Measurements from ENCODE around the gene TMEM138. TPM values are rescaled to one million over a fixed set of nuclear protein-coding genes. Genes with fewer than 3 reads are reported as not detected.

Gene TMEM138
- total RNA-seq, 2 experiments from 2014 or later = 31.1 to 48.8 TPM

GRCh38 chr11:61404641-61405040, 42.5 kb downstream of the TMEM138 start:
- Histone ChIP-seq H3K4me3 (ENCODE audit: low read depth, low read length, poor library complexity, severe bottlenecking) (no peak overlapping the region), H3K4me1 (ENCODE audit: insufficient read depth, low read length, poor library complexity, severe bottlenecking) (no peaks in the 10 kb centered on the region), H3K9me3 (ENCODE audit: low read length) (no peaks in the 10 kb centered on the region), H3K36me3 (ENCODE audit: insufficient read depth, low read length) (peaks cover 90% of the 10 kb centered on the region), H3K4me2 (ENCODE audit: low read length) (no peak overlapping the region), H3K79me2 (ENCODE audit: insufficient read depth, low read depth, low read length) (no peaks in the 10 kb centered on the region), H3K27ac (ENCODE audit: low read depth, low read length, poor library complexity, severe bottlenecking) (no peak overlapping the region), H2AFZ (ENCODE audit: low read length) (no peak overlapping the region), H3K9me2 (ENCODE audit: insufficient read depth, low read length) (no peaks in the 10 kb centered on the region), H4K20me1 (ENCODE audit: insufficient read depth, low read length) (peaks cover 6% of the 10 kb centered on the region; the same call in 1 of the 2 replicates)
- no peak for DNase-seq (ENCODE audit: low spot score)
- intact Hi-C loops (cut with micrococcal nuclease; ENCODE audit: unreplicated experiment) = no loop called here
- no TSS peak for BruUV-seq (replicated peaks)
- ChIA-PET CTCF (ENCODE audit: unreplicated experiment) (no interaction called here), POLR2A (interaction anchor here (0.6 kb wide), 1 partner anchor 16 kb away, joined by 3 read pairs; no protein-coding TSS in a partner anchor)
- TF ChIP-seq EZH2phosphoT487 (IDR thresholded peaks at IDR 0.05; ENCODE audit: borderline replicate concordance, low read depth, low read length) = no peak
- TF ChIP-seq, protein P1, sequence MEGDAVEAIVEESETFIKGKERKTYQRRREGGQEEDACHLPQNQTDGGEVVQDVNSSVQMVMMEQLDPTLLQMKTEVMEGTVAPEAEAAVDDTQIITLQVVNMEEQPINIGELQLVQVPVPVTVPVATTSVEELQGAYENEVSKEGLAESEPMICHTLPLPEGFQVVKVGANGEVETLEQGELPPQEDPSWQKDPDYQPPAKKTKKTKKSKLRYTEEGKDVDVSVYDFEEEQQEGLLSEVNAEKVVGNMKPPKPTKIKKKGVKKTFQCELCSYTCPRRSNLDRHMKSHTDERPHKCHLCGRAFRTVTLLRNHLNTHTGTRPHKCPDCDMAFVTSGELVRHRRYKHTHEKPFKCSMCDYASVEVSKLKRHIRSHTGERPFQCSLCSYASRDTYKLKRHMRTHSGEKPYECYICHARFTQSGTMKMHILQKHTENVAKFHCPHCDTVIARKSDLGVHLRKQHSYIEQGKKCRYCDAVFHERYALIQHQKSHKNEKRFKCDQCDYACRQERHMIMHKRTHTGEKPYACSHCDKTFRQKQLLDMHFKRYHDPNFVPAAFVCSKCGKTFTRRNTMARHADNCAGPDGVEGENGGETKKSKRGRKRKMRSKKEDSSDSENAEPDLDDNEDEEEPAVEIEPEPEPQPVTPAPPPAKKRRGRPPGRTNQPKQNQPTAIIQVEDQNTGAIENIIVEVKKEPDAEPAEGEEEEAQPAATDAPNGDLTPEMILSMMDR (conservative IDR thresholded peaks at IDR 0.05; ENCODE audit: low read length) = no peak

DNA sequence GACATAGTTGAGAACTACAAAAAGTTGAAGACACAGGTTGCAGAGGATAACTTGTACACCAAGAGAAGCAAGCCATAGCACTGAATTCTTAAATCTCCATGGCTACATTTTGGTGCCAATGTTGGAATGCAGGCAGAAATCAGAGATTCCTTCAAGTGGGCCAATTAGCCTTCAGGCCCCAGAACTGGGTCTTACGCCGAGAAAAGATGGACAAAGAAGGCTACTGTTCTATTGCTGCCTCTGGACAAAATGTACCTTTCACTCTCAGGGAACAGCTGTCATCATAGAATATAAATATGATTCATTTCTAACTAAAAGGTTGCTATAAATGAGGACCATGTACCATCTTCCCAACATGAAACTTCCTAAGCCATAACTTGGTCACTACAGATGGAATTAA, 43.9 kb downstream of the TMEM138 start:
- ChIA-PET CTCF (ENCODE audit: unreplicated experiment) (interaction anchor here (0.6 kb wide), 1 partner anchor 355 kb away, joined by 3 read pairs; no protein-coding TSS in a partner anchor), POLR2A (interaction anchor here (0.6 kb wide), 1 partner anchor 1730 kb away, joined by 10 read pairs; no protein-coding TSS in a partner anchor)
- H3K27ac ChIP-seq (ENCODE audit: low read depth, low read length, poor library complexity, severe bottlenecking) = no peak overlapping the region
- H3K4me2 ChIP-seq (ENCODE audit: low read length) = no peak overlapping the region
- H3K79me2 ChIP-seq (ENCODE audit: insufficient read depth, low read depth, low read length) = no peaks in the 10 kb centered on the region
- peaks cover 6% of the 10 kb centered on the region; the same call in 1 of the 2 replicates for H4K20me1 ChIP-seq (ENCODE audit: insufficient read depth, low read length)
- TF ChIP-seq, protein P1 (conservative IDR thresholded peaks at IDR 0.05; ENCODE audit: low read length) = no peak
- no peak for TF ChIP-seq EZH2phosphoT487 (IDR thresholded peaks at IDR 0.05; ENCODE audit: borderline replicate concordance, low read depth, low read length)
- no peak for DNase-seq (ENCODE audit: low spot score)
- H3K9me3 ChIP-seq (ENCODE audit: low read length) = no peaks in the 10 kb centered on the region
- no peaks in the 10 kb centered on the region for H3K4me1 ChIP-seq (ENCODE audit: insufficient read depth, low read length, poor library complexity, severe bottlenecking)
- no peak overlapping the region for H3K4me3 ChIP-seq (ENCODE audit: low read depth, low read length, poor library complexity, severe bottlenecking)
- H3K36me3 ChIP-seq (ENCODE audit: insufficient read depth, low read length) = peaks cover 100% of the 10 kb centered on the region
- intact Hi-C loops (cut with micrococcal nuclease; ENCODE audit: unreplicated experiment) = no loop called here
- no TSS peak for BruUV-seq (replicated peaks)
- H3K9me2 ChIP-seq (ENCODE audit: insufficient read depth, low read length) = no peaks in the 10 kb centered on the region
- no peak overlapping the region for H2AFZ ChIP-seq (ENCODE audit: low read length)

GRCh38 chr11:61406991-61407728, 45.0 kb downstream of the TMEM138 start:
- intact Hi-C loops (cut with micrococcal nuclease; ENCODE audit: unreplicated experiment) = no loop called here
- CTCF ChIA-PET (ENCODE audit: unreplicated experiment) = no interaction called here
- no TSS peak for BruUV-seq (replicated peaks)
- no peak overlapping the region for H3K4me3 ChIP-seq (ENCODE audit: low read depth, low read length, poor library complexity, severe bottlenecking)
- POLR2A ChIA-PET = no interaction called here
- H2AFZ ChIP-seq (ENCODE audit: low read length) = no peak overlapping the region
- no peaks in the 10 kb centered on the region for H3K79me2 ChIP-seq (ENCODE audit: insufficient read depth, low read depth, low read length)
- no peaks in the 10 kb centered on the region for H3K4me1 ChIP-seq (ENCODE audit: insufficient read depth, low read length, poor library complexity, severe bottlenecking)
- no peak for DNase-seq (ENCODE audit: low spot score)
- no peak overlapping the region for H3K4me2 ChIP-seq (ENCODE audit: low read length)
- TF ChIP-seq, protein P1 (conservative IDR thresholded peaks at IDR 0.05; ENCODE audit: low read length) = no peak
- no peak for TF ChIP-seq EZH2phosphoT487 (IDR thresholded peaks at IDR 0.05; ENCODE audit: borderline replicate concordance, low read depth, low read length)
- peaks cover 100% of the 10 kb centered on the region for H3K36me3 ChIP-seq (ENCODE audit: insufficient read depth, low read length)
- H3K9me3 ChIP-seq (ENCODE audit: low read length) = no peaks in the 10 kb centered on the region
- H3K9me2 ChIP-seq (ENCODE audit: insufficient read depth, low read length) = no peaks in the 10 kb centered on the region
- no peak overlapping the region for H3K27ac ChIP-seq (ENCODE audit: low read depth, low read length, poor library complexity, severe bottlenecking)
- H4K20me1 ChIP-seq (ENCODE audit: insufficient read depth, low read length) = peaks cover 6% of the 10 kb centered on the region; the same call in 1 of the 2 replicates
